Measurements from ENCODE around the gene HDGFL2.

HDGFL2 gene

GRCh38 chr19:4513248-4513647 lies 41.2 kb downstream of the HDGFL2 start:
- 94% methylated on average over 17 of the region's 17 CpGs for WGBS
- no peaks in the 10 kb centered on the region for H3K4me1 ChIP-seq (ENCODE audit: insufficient read depth, low read length)

GRCh38 chr19:4515732-4516131 lies 43.6 kb downstream of the HDGFL2 start:
- 91% methylated on average over 5 of the region's 5 CpGs for WGBS
- Histone ChIP-seq H3K36me3 (ENCODE audit: insufficient read depth, low read length) (no peaks in the 10 kb centered on the region), H3K4me1 (ENCODE audit: insufficient read depth, low read length) (no peaks in the 10 kb centered on the region), H3K9ac (ENCODE audit: low read depth, low read length) (no peak overlapping the region), H3K27me3 (ENCODE audit: insufficient read depth, low read length) (peaks cover 24% of the 10 kb centered on the region), H3K9me3 (ENCODE audit: insufficient read depth, low read depth, low read length) (no peaks in the 10 kb centered on the region), H3K4me3 (ENCODE audit: low read length) (no peak overlapping the region), H3K27ac (ENCODE audit: low read depth, low read length) (no peak overlapping the region)

More at GRCh38 chr19:4513248-4513647, 41.2 kb downstream of the HDGFL2 start:
- no peak overlapping the region for H3K27ac ChIP-seq (ENCODE audit: low read depth, low read length)
- H3K27me3 ChIP-seq (ENCODE audit: insufficient read depth, low read length): peaks cover 25% of the 10 kb centered on the region
- H3K9ac ChIP-seq (ENCODE audit: low read depth, low read length): no peak overlapping the region
- H3K36me3 ChIP-seq (ENCODE audit: insufficient read depth, low read length): no peaks in the 10 kb centered on the region
- H3K9me3 ChIP-seq (ENCODE audit: insufficient read depth, low read depth, low read length): no peaks in the 10 kb centered on the region
- H3K4me3 ChIP-seq (ENCODE audit: low read length): no peak overlapping the region

- H3K4me3 ChIP-seq (ENCODE audit: low read length): no peak overlapping the region
- 80% methylated on average over 14 of the region's 14 CpGs for WGBS
- H3K4me1 ChIP-seq (ENCODE audit: insufficient read depth, low read length): no peaks in the 10 kb centered on the region
- H3K27ac ChIP-seq (ENCODE audit: low read depth, low read length): no peak overlapping the region
- H3K36me3 ChIP-seq (ENCODE audit: insufficient read depth, low read length): no peaks in the 10 kb centered on the region
- no peak overlapping the region for H3K9ac ChIP-seq (ENCODE audit: low read depth, low read length)
- H3K27me3 ChIP-seq (ENCODE audit: insufficient read depth, low read length): peaks cover 24% of the 10 kb centered on the region
- no peaks in the 10 kb centered on the region for H3K9me3 ChIP-seq (ENCODE audit: insufficient read depth, low read depth, low read length)
These were observed 44.3 kb downstream of the HDGFL2 start for GRCh38 chr19:4516199-4516938.

- Histone ChIP-seq H3K9ac (ENCODE audit: low read depth, low read length) (no peak overlapping the region), H3K9me3 (ENCODE audit: insufficient read depth, low read depth, low read length) (no peaks in the 10 kb centered on the region), H3K4me3 (ENCODE audit: low read length) (no peak overlapping the region), H3K36me3 (ENCODE audit: insufficient read depth, low read length) (no peaks in the 10 kb centered on the region), H3K27me3 (ENCODE audit: insufficient read depth, low read length) (peaks cover 19% of the 10 kb centered on the region; the same call in 1 of the 2 replicates), H3K27ac (ENCODE audit: low read depth, low read length) (no peak overlapping the region), H3K4me1 (ENCODE audit: insufficient read depth, low read length) (no peaks in the 10 kb centered on the region)
- 83% methylated on average over 8 of the region's 8 CpGs for WGBS
These were observed 44.8 kb downstream of the HDGFL2 start for GRCh38 chr19:4516939-4517300.

- no peak overlapping the region for H3K27ac ChIP-seq (ENCODE audit: low read depth, low read length)
- no peaks in the 10 kb centered on the region for H3K4me1 ChIP-seq (ENCODE audit: insufficient read depth, low read length)
- 92% methylated on average over 24 of the region's 24 CpGs for WGBS
- H3K9me3 ChIP-seq (ENCODE audit: insufficient read depth, low read depth, low read length): no peaks in the 10 kb centered on the region
- H3K9ac ChIP-seq (ENCODE audit: low read depth, low read length): no peak overlapping the region
- no peaks in the 10 kb centered on the region for H3K36me3 ChIP-seq (ENCODE audit: insufficient read depth, low read length)
- H3K4me3 ChIP-seq (ENCODE audit: low read length): no peak overlapping the region
- H3K27me3 ChIP-seq (ENCODE audit: insufficient read depth, low read length): peaks cover 14% of the 10 kb centered on the region; the same call in 1 of the 2 replicates
These were observed 45.5 kb downstream of the HDGFL2 start for GRCh38 chr19:4517451-4518057.

GRCh38 chr19:4518345-4519171 lies 46.5 kb downstream of the HDGFL2 start, which contains the start of gene PLIN4:
Gene PLIN4, minus strand, starts transcription at chr19:4518486. Its CDS starts 214 bp downstream, at chr19:4518272.
- Histone ChIP-seq H3K27ac (ENCODE audit: low read depth, low read length) (no peak within 1 kb of the TSS), H3K4me1 (ENCODE audit: insufficient read depth, low read length) (no peaks in the 10 kb centered on the region), H3K9me3 (ENCODE audit: insufficient read depth, low read depth, low read length) (no peaks in the 10 kb centered on the region), H3K4me3 (ENCODE audit: low read length) (no peak within 1 kb of the TSS), H3K27me3 (ENCODE audit: insufficient read depth, low read length) (peaks cover 11% of the 10 kb centered on the region; the same call in 1 of the 2 replicates), H3K36me3 (ENCODE audit: insufficient read depth, low read length) (no peaks in the 10 kb centered on the region), H3K9ac (ENCODE audit: low read depth, low read length) (no peak within 1 kb of the TSS)
- WGBS: 89% methylated on average over 34 of the region's 34 CpGs

GRCh38 chr19:4519172-4519496 lies 47.0 kb downstream of the HDGFL2 start:
- H3K9ac ChIP-seq (ENCODE audit: low read depth, low read length): no peak overlapping the region
- H3K27me3 ChIP-seq (ENCODE audit: insufficient read depth, low read length): 0 out of 2 replicates have a peak, but pooled peaks cover 8% of the 10 kb centered on the region
- no peaks in the 10 kb centered on the region for H3K36me3 ChIP-seq (ENCODE audit: insufficient read depth, low read length)
- no peaks in the 10 kb centered on the region for H3K9me3 ChIP-seq (ENCODE audit: insufficient read depth, low read depth, low read length)
- H3K27ac ChIP-seq (ENCODE audit: low read depth, low read length): no peak overlapping the region
- WGBS: 92% methylated on average over 6 of the region's 6 CpGs
- no peaks in the 10 kb centered on the region for H3K4me1 ChIP-seq (ENCODE audit: insufficient read depth, low read length)
- H3K4me3 ChIP-seq (ENCODE audit: low read length): no peak overlapping the region

GRCh38 chr19:4519521-4520277 lies 47.6 kb downstream of the HDGFL2 start:
- H3K9ac ChIP-seq (ENCODE audit: low read depth, low read length): no peak overlapping the region
- 86% methylated on average over 7 of the region's 9 CpGs for WGBS

GRCh38 chr19:4521170-4521887 lies 49.2 kb downstream of the HDGFL2 start:
- Histone ChIP-seq H3K27me3 (ENCODE audit: insufficient read depth, low read length) (0 out of 2 replicates have a peak, but pooled peaks cover 7% of the 10 kb centered on the region), H3K4me1 (ENCODE audit: insufficient read depth, low read length) (no peaks in the 10 kb centered on the region), H3K9me3 (ENCODE audit: insufficient read depth, low read depth, low read length) (no peaks in the 10 kb centered on the region), H3K27ac (ENCODE audit: low read depth, low read length) (no peak overlapping the region), H3K9ac (ENCODE audit: low read depth, low read length) (no peak overlapping the region), H3K4me3 (ENCODE audit: low read length) (no peak overlapping the region), H3K36me3 (ENCODE audit: insufficient read depth, low read length) (no peaks in the 10 kb centered on the region)
- WGBS: 88% methylated on average over 11 of the region's 11 CpGs

More at GRCh38 chr19:4519521-4520277, 47.6 kb downstream of the HDGFL2 start:
- H3K4me1 ChIP-seq (ENCODE audit: insufficient read depth, low read length): no peaks in the 10 kb centered on the region
- 0 out of 2 replicates have a peak, but pooled peaks cover 8% of the 10 kb centered on the region for H3K27me3 ChIP-seq (ENCODE audit: insufficient read depth, low read length)
- no peaks in the 10 kb centered on the region for H3K9me3 ChIP-seq (ENCODE audit: insufficient read depth, low read depth, low read length)
- H3K36me3 ChIP-seq (ENCODE audit: insufficient read depth, low read length): no peaks in the 10 kb centered on the region
- H3K27ac ChIP-seq (ENCODE audit: low read depth, low read length): no peak overlapping the region
- no peak overlapping the region for H3K4me3 ChIP-seq (ENCODE audit: low read length)

GRCh38 chr19:4521888-4522242 lies 49.8 kb downstream of the HDGFL2 start:
- H3K9ac ChIP-seq (ENCODE audit: low read depth, low read length): no peak overlapping the region
- no peak overlapping the region for H3K27ac ChIP-seq (ENCODE audit: low read depth, low read length)
- no peaks in the 10 kb centered on the region for H3K4me1 ChIP-seq (ENCODE audit: insufficient read depth, low read length)
- 90% methylated on average over 5 of the region's 5 CpGs for WGBS
- H3K9me3 ChIP-seq (ENCODE audit: insufficient read depth, low read depth, low read length): no peaks in the 10 kb centered on the region
- H3K27me3 ChIP-seq (ENCODE audit: insufficient read depth, low read length): 0 out of 2 replicates have a peak, but pooled peaks cover 6% of the 10 kb centered on the region
- H3K4me3 ChIP-seq (ENCODE audit: low read length): no peak overlapping the region
- H3K36me3 ChIP-seq (ENCODE audit: insufficient read depth, low read length): no peaks in the 10 kb centered on the region
